Mucosa of gallbladder (tissue), 1 donor: ENCODE measurements around the gene KLHL35. TPM values are rescaled to one million over a fixed set of nuclear protein-coding genes. Genes with fewer than 3 reads are reported as not detected.
"Not testable (repeated sequence)": the region's sequence is repeated elsewhere in the genome, so short reads cannot be mapped to it uniquely, and the experiment has no call there.

Experiments
- DNase-seq: peaks from one replicate; pipeline ENCODE4 v3.0.0-alpha.2; 2020; ENCODE audit warnings: low spot score
- total RNA-seq: library from RNA; stranded (reverse); gene quantifications from one replicate; pipeline ENCODE4 v1.2.1, GENCODE V29; 2021
- donor health status: DM: no; HTN: no; CAD: no.

The KLHL35 gene
- total RNA-seq, 1 donor from 2014 or later = 1.4 TPM

GRCh38 chr11:75425422-75425821 lies 7.6 kb downstream of the KLHL35 start:
- DNase-seq = no peak

GRCh38 chr11:75424396-75424795 lies 8.6 kb downstream of the KLHL35 start:
- no peak for DNase-seq

GRCh38 chr11:75423721-75424120 lies 9.3 kb downstream of the KLHL35 start:
- DNase-seq = no peak

- DNase-seq = no peak
These were observed 10.5 kb downstream of the KLHL35 start for GRCh38 chr11:75422248-75423231.

- DNase-seq = no peak
These were observed 11.1 kb downstream of the KLHL35 start for GRCh38 chr11:75421902-75422247.

- DNase-seq = no peak
These were observed 11.9 kb downstream of the KLHL35 start for GRCh38 chr11:75421035-75421602.

GRCh38 chr11:75420224-75421034 lies 12.6 kb downstream of the KLHL35 start:
- no peak for DNase-seq

- no peak for DNase-seq
These were observed 19.1 kb downstream of the KLHL35 start for GRCh38 chr11:75413864-75414263.

- not testable (repeated sequence) for DNase-seq
These were observed 19.9 kb downstream of the KLHL35 start for GRCh38 chr11:75413146-75413545.

GRCh38 chr11:75409971-75410370 lies 23.0 kb downstream of the KLHL35 start:
- not testable (repeated sequence) for DNase-seq

- no peak for DNase-seq
These were observed 24.1 kb downstream of the KLHL35 start for GRCh38 chr11:75408957-75409219.

GRCh38 chr11:75406338-75406777 lies 26.6 kb downstream of the KLHL35 start:
- no peak for DNase-seq

GRCh38 chr11:75403983-75404658 lies 28.9 kb downstream of the KLHL35 start:
- no peak for DNase-seq

- DNase-seq = no peak
These were observed 30.0 kb downstream of the KLHL35 start for GRCh38 chr11:75403037-75403436.

GRCh38 chr11:75402002-75402773 lies 30.8 kb downstream of the KLHL35 start:
- no peak for DNase-seq

- no peak for DNase-seq
These were observed 32.7 kb downstream of the KLHL35 start for GRCh38 chr11:75400146-75400865.

GRCh38 chr11:75399344-75400145 lies 33.5 kb downstream of the KLHL35 start, which contains the start of gene RPS3:
Gene RPS3, plus strand, starts transcription at chr11:75399518. Its CDS starts 30 bp downstream, at chr11:75399548.
- DNase-seq = peak; percentile 92

- no peak for DNase-seq
These were observed 34.1 kb downstream of the KLHL35 start for GRCh38 chr11:75398906-75399305.

GRCh38 chr11:75394085-75394840 lies 38.7 kb downstream of the KLHL35 start:
- no peak for DNase-seq
